HG02798 (cell line): ENCODE data around the gene PLSCR5.
A peak's percentile ranks its signal among the peaks of the same experiment; 100 is the strongest.

Source experiments
- ATAC-seq: cut with Tn5 transposase; IDR thresholded peaks from one replicate; pipeline ENCODE4 v1.9.1; 2021; ENCODE audit warnings: mild to moderate bottlenecking; ENCODE audit not compliant: unreplicated experiment, poor library complexity

The PLSCR5 gene

GRCh38 chr3:146590521-146590920 lies 14.6 kb downstream of the PLSCR5 start:
- ATAC-seq = no peak

- no peak for ATAC-seq
Measured at GRCh38 chr3:146589899-146590508, 15.1 kb downstream of the PLSCR5 start.

GRCh38 chr3:146585156-146585555 lies 20.0 kb downstream of the PLSCR5 start:
- no peak for ATAC-seq

GRCh38 chr3:146581951-146582467 lies 23.1 kb downstream of the PLSCR5 start:
- peak; percentile 37 for ATAC-seq

- no peak for ATAC-seq
Measured at GRCh38 chr3:146581080-146581601, 24.0 kb downstream of the PLSCR5 start.

- peak; percentile 67 for ATAC-seq
Measured at GRCh38 chr3:146577662-146578061, 27.5 kb downstream of the PLSCR5 start.

GRCh38 chr3:146575636-146576035 lies 29.5 kb downstream of the PLSCR5 start:
- no peak for ATAC-seq

- ATAC-seq = no peak
Measured at GRCh38 chr3:146574173-146574572, 31.0 kb downstream of the PLSCR5 start.

GRCh38 chr3:146569314-146569713 lies 35.8 kb downstream of the PLSCR5 start:
- no peak for ATAC-seq

GRCh38 chr3:146566138-146566537 lies 39.0 kb downstream of the PLSCR5 start:
- ATAC-seq = no peak

- no peak for ATAC-seq
Measured at GRCh38 chr3:146561879-146562278, 43.3 kb downstream of the PLSCR5 start.

GRCh38 chr3:146561463-146561862 lies 43.7 kb downstream of the PLSCR5 start:
- no peak for ATAC-seq

GRCh38 chr3:146560678-146561077 lies 44.5 kb downstream of the PLSCR5 start:
- no peak for ATAC-seq

GRCh38 chr3:146559388-146559787 lies 45.8 kb downstream of the PLSCR5 start:
- ATAC-seq = no peak

GRCh38 chr3:146558781-146559180 lies 46.4 kb downstream of the PLSCR5 start:
- ATAC-seq = no peak

- ATAC-seq = no peak
Measured at GRCh38 chr3:146557745-146558144, 47.4 kb downstream of the PLSCR5 start.

GRCh38 chr3:146555311-146555710 lies 49.8 kb downstream of the PLSCR5 start:
- ATAC-seq = no peak

- ATAC-seq = no peak
Measured at GRCh38 chr3:146554151-146554760, 50.9 kb downstream of the PLSCR5 start.

- ATAC-seq = peak; percentile 73
Measured at GRCh38 chr3:146550743-146551510, 54.2 kb downstream of the PLSCR5 start.

- ATAC-seq = no peak
Measured at GRCh38 chr3:146550070-146550615, 55.0 kb downstream of the PLSCR5 start.
